Astrocyte of the hippocampus (primary cell): ENCODE measurements around the gene NOS1AP.
"Not testable (repeated sequence)": the region's sequence is repeated elsewhere in the genome, so short reads cannot be mapped to it uniquely, and the experiment has no call there.

Source experiments
- DNase-seq: peaks from one replicate; pipeline ENCODE4 v3.0.0; 2011; ENCODE audit warnings: low read depth, low spot score

Gene NOS1AP

GRCh38 chr1:162192306-162192678 lies 122.8 kb downstream of the NOS1AP start:
- DNase-seq, result no peak

- DNase-seq, result no peak
Measured at GRCh38 chr1:162192763-162193162, 123.3 kb downstream of the NOS1AP start.

GRCh38 chr1:162193221-162193620 lies 123.7 kb downstream of the NOS1AP start:
- DNase-seq, result no peak

GRCh38 chr1:162193815-162194214 lies 124.3 kb downstream of the NOS1AP start:
- DNase-seq, result no peak

GRCh38 chr1:162195567-162195966 lies 126.1 kb downstream of the NOS1AP start:
- no peak for DNase-seq

GRCh38 chr1:162196387-162196786 lies 126.9 kb downstream of the NOS1AP start:
- no peak for DNase-seq

GRCh38 chr1:162197041-162197531 lies 127.6 kb downstream of the NOS1AP start:
- DNase-seq, result no peak

GRCh38 chr1:162197615-162198421 lies 128.3 kb downstream of the NOS1AP start:
- no peak for DNase-seq

GRCh38 chr1:162200096-162200847 lies 130.8 kb downstream of the NOS1AP start:
- peak; percentile 40 for DNase-seq

GRCh38 chr1:162201062-162201461 lies 131.6 kb downstream of the NOS1AP start:
- DNase-seq, result not testable (repeated sequence)

- DNase-seq, result no peak
Measured at GRCh38 chr1:162204129-162204822, 134.8 kb downstream of the NOS1AP start.

- DNase-seq, result no peak
Measured at GRCh38 chr1:162204823-162205155, 135.3 kb downstream of the NOS1AP start.

GRCh38 chr1:162206300-162206699 lies 136.8 kb downstream of the NOS1AP start:
- DNase-seq, result no peak

- peak; percentile 59 for DNase-seq
Measured at GRCh38 chr1:162206749-162207635, 137.5 kb downstream of the NOS1AP start.

- DNase-seq, result no peak
Measured at GRCh38 chr1:162207862-162208261, 138.4 kb downstream of the NOS1AP start.

- peak; percentile 47 for DNase-seq
Measured at GRCh38 chr1:162210196-162210595, 140.7 kb downstream of the NOS1AP start.

GRCh38 chr1:162212713-162213112 lies 143.2 kb downstream of the NOS1AP start:
- DNase-seq, result no peak

- DNase-seq, result peak; percentile 94
Measured at GRCh38 chr1:162213281-162213912, 143.9 kb downstream of the NOS1AP start.

GRCh38 chr1:162214202-162214601 lies 144.7 kb downstream of the NOS1AP start:
- DNase-seq, result no peak

- DNase-seq, result no peak
Measured at GRCh38 chr1:162215902-162216301, 146.4 kb downstream of the NOS1AP start.

GRCh38 chr1:162216604-162217003 lies 147.1 kb downstream of the NOS1AP start:
- DNase-seq, result no peak
